ENCODE data around the gene GRK3. TPM values are rescaled to one million over a fixed set of nuclear protein-coding genes. Genes with fewer than 3 reads are reported as not detected.
A peak's percentile ranks its signal among the peaks of the same experiment; 100 is the strongest.
"Not testable (repeated sequence)": the region's sequence is repeated elsewhere in the genome, so short reads cannot be mapped to it uniquely, and the experiment has no call there.

GRK3 gene
- total RNA-seq, 1 experiment from 2014 or later = 14.6 TPM

- Histone ChIP-seq H3K4me1 (ENCODE audit: control insufficient read depth in 1 of 2, insufficient read depth in 2 of 2, low read length in 2 of 2) (peaks cover 9 to 24% of the 10 kb centered on the region in 2 experiments; a peak in 3 of 4 replicates), H3K27ac (ENCODE audit: low read depth, low read length) (no peak overlapping the region), H3K9me2 (ENCODE audit: insufficient read depth) (no peaks in the 10 kb centered on the region), H3K9me3 (ENCODE audit: control insufficient read depth in 1 of 2, insufficient read depth in 1 of 2, low read depth in 1 of 2, low read length in 2 of 2) (no peaks in the 10 kb centered on the region), H2AFZ (ENCODE audit: low read depth, low read length, poor library complexity, severe bottlenecking) (no peak overlapping the region), H3K4me2 (ENCODE audit: low read length) (peak overlapping the region; percentile 6; the same call in 1 of the 2 replicates), H4K20me1 (ENCODE audit: insufficient read depth) (no peaks in the 10 kb centered on the region), H3K36me3 (ENCODE audit: control insufficient read depth in 1 of 2, insufficient read depth in 2 of 2, low read length in 2 of 2) (no peaks in the 10 kb centered on the region), H3K79me2 (ENCODE audit: insufficient read depth, low read length) (peaks cover 11% of the 10 kb centered on the region; the same call in 1 of the 2 replicates), H3K4me3 (replicated peaks in 1 of 2; ENCODE audit: low read depth in 1 of 2, low read length in 2 of 2) (no peak overlapping the region), H3K27me3 (ENCODE audit: insufficient read depth, low read length) (no peaks in the 10 kb centered on the region), H3K9ac (ENCODE audit: low read length) (no peak overlapping the region)
- POLR2A ChIA-PET = no interaction called here
- intact Hi-C loops (cut with micrococcal nuclease) = loop anchor here (2.0 kb wide), 1 partner anchor 206 kb away; no protein-coding TSS in a partner anchor
- RAD21 ChIA-PET (ENCODE audit: low non-redundant PET in 1 of 2, low total read pairs in 2 of 2, uncharacterized antibody in 2 of 2, unreplicated experiment in 2 of 2) = no interaction called here
- no TSS peak for BruUV-seq (replicated peaks)
- TF ChIP-seq RAD21 (IDR thresholded peaks at IDR 0.05; ENCODE audit: low read depth) = peak; percentile 48; the same call in 1 of the 2 replicates
- TF ChIP-seq CEBPB (IDR thresholded peaks at IDR 0.05; ENCODE audit: low read depth) = no peak
- TF ChIP-seq CTCF (IDR thresholded peaks at IDR 0.05 in 2 of 3, conservative IDR thresholded peaks at IDR 0.05 in 1 of 3; ENCODE audit: borderline replicate concordance in 1 of 3, insufficient read depth in 1 of 3, low read depth in 2 of 3, low read length in 2 of 3) = peak; percentile 12 to 30 (median 24); a peak in 1 of 6 replicates
- ATAC-seq = no peak
- CTCF ChIA-PET = no interaction called here
- DNase-seq (ENCODE audit: low read depth, low spot score) = no peak
Observed at GRCh38 chr22:25567251-25567675, 2.8 kb downstream of the GRK3 start.

- ATAC-seq; H3K36me3 ChIP-seq (ENCODE audit: control insufficient read depth in 1 of 2, insufficient read depth in 2 of 2, low read length in 2 of 2); DNase-seq (ENCODE audit: low read depth, low spot score); H3K27ac ChIP-seq (ENCODE audit: low read depth, low read length); RAD21 ChIA-PET (ENCODE audit: low non-redundant PET in 1 of 2, low total read pairs in 2 of 2, uncharacterized antibody in 2 of 2, unreplicated experiment in 2 of 2); H3K9me2 ChIP-seq (ENCODE audit: insufficient read depth); POLR2A ChIA-PET; BruUV-seq (replicated peaks); H3K4me3 ChIP-seq (replicated peaks in 1 of 2; ENCODE audit: low read depth in 1 of 2, low read length in 2 of 2); H3K9me3 ChIP-seq (ENCODE audit: control insufficient read depth in 1 of 2, insufficient read depth in 1 of 2, low read depth in 1 of 2, low read length in 2 of 2); H2AFZ ChIP-seq (ENCODE audit: low read depth, low read length, poor library complexity, severe bottlenecking); intact Hi-C loops (cut with micrococcal nuclease); H3K9ac ChIP-seq (ENCODE audit: low read length); H4K20me1 ChIP-seq (ENCODE audit: insufficient read depth); H3K27me3 ChIP-seq (ENCODE audit: insufficient read depth, low read length); H3K4me2 ChIP-seq (ENCODE audit: low read length): not testable (repeated sequence)
- peaks cover 9 to 24% of the 10 kb centered on the region in 2 experiments; a peak in 3 of 4 replicates for H3K4me1 ChIP-seq (ENCODE audit: control insufficient read depth in 1 of 2, insufficient read depth in 2 of 2, low read length in 2 of 2)
- H3K79me2 ChIP-seq (ENCODE audit: insufficient read depth, low read length) = peaks cover 11% of the 10 kb centered on the region; the same call in 1 of the 2 replicates
- CTCF ChIA-PET = interaction anchor here (0.8 kb wide), 1 partner anchor 205 kb away, joined by 3 read pairs; no protein-coding TSS in a partner anchor
Observed at GRCh38 chr22:25568066-25568465, 3.6 kb downstream of the GRK3 start.
